ENCODE results near the gene IMMP2L. TPM values are rescaled to one million over a fixed set of nuclear protein-coding genes. Genes with fewer than 3 reads are reported as not detected.

The IMMP2L gene
- total and polyA plus RNA-seq, 2 of the 8 experiments (the other 6 are each of a cell fraction or from before 2014, with no cell fraction given) = 2.3 to 10.1 TPM

- Histone ChIP-seq H4K20me1 (replicated peaks in 1 of 2; ENCODE audit: control insufficient read depth in 1 of 2, insufficient read depth in 2 of 2, low read length in 2 of 2) (no peaks in the 10 kb centered on the region), H2AK5ac (ENCODE audit: low read depth, low read length) (no peak overlapping the region), H3K23me2 (ENCODE audit: low read depth, low read length) (no peaks in the 10 kb centered on the region; the same call in 1 of the 2 replicates), H2AFZ (ENCODE audit: low read length) (no peak overlapping the region), H2BK20ac (ENCODE audit: low read length) (no peak overlapping the region), H3K56ac (replicated peaks; ENCODE audit: insufficient read length, low read depth, low read length) (no peak overlapping the region), H3K23ac (ENCODE audit: insufficient read length) (no peak overlapping the region), H3K4ac (replicated peaks; ENCODE audit: insufficient read length, low read depth, low read length) (no peak overlapping the region), H3K14ac (ENCODE audit: insufficient read length) (no peak overlapping the region), H4K5ac (ENCODE audit: insufficient read length, low read depth, low read length) (no peak overlapping the region), H3K27me3 (replicated peaks in 1 of 4; ENCODE audit: control insufficient read depth in 3 of 4, extremely low read depth in 1 of 4, insufficient read depth in 3 of 4, low read length in 3 of 4) (no peaks in the 10 kb centered on the region), H3K79me2 (ENCODE audit: control insufficient read depth in 1 of 2, insufficient read depth in 2 of 2, low read length in 2 of 2) (no peaks in the 10 kb centered on the region), H3K9me3 (ENCODE audit: insufficient read depth in 2 of 2, low read depth in 1 of 2, low read length in 1 of 2) (no peaks in the 10 kb centered on the region), H4K91ac (replicated peaks; ENCODE audit: insufficient read length, low read length) (no peak overlapping the region), H3K79me1 (ENCODE audit: low read depth, low read length) (no peaks in the 10 kb centered on the region), H3K4me2 (ENCODE audit: insufficient read depth in 1 of 2, low read depth in 2 of 2, low read length in 2 of 2) (no peak overlapping the region), H2BK15ac (ENCODE audit: low read length) (no peak overlapping the region), H2BK5ac (ENCODE audit: low read depth, low read length) (no peak overlapping the region), H2BK12ac (ENCODE audit: low read depth, low read length) (no peak overlapping the region), H3K36me3 (ENCODE audit: control insufficient read depth in 2 of 4, insufficient read depth in 4 of 4, low read length in 3 of 4) (peaks cover 0 to 33% (median 2%) of the 10 kb centered on the region in 4 experiments; a peak in 4 of 8 replicates), H3K18ac (ENCODE audit: extremely low read depth, low read length) (no peak overlapping the region), H2BK120ac (replicated peaks; ENCODE audit: low read depth, low read length) (no peak overlapping the region), H3K4me3 (ENCODE audit: extremely low read depth in 1 of 4, insufficient read depth in 2 of 4, low read depth in 3 of 4, low read length in 4 of 4) (no peak overlapping the region), H3K9ac (replicated peaks in 1 of 4; ENCODE audit: extremely low read depth in 1 of 4, low read depth in 3 of 4, low read length in 3 of 4) (no peak overlapping the region), H3K27ac (ENCODE audit: low read depth, low read length) (no peak overlapping the region), H3K4me1 (replicated peaks in 1 of 4; ENCODE audit: control insufficient read depth in 3 of 4, insufficient read depth in 4 of 4, low read length in 3 of 4) (no peaks in the 10 kb centered on the region), H4K8ac (ENCODE audit: extremely low read depth, insufficient read depth, low read length) (no peak overlapping the region)
- FAIRE-seq = no peak
- WGBS, 2 experiments (ENCODE audit: extremely low coverage in 1 of 2, insufficient coverage in 1 of 2, insufficient read length in 1 of 2, insufficient replicate concordance in 2 of 2, low coverage in 1 of 2, low lambda C conversion rate in 2 of 2, missing lambda C conversion rate in 1 of 2) = 48% methylated on average over 4 of the region's 4 CpGs; no CpG with 5 or more reads in 1 of the 2 experiments
- ChIA-PET CTCF (ENCODE audit: partially characterized antibody) (no interaction called here), POLR2A (ENCODE audit: partially characterized antibody) (interaction anchor here (0.9 kb wide), 1 partner anchor 17 kb away, joined by 3 read pairs; no protein-coding TSS in a partner anchor)
- no peak for DNase-seq (ENCODE audit: low read depth in 1 of 2, low spot score in 2 of 2)
- TF ChIP-seq ASH2L (IDR thresholded peaks at IDR 0.05; ENCODE audit: low read length) (no peak), SIX5 (IDR thresholded peaks at IDR 0.05; ENCODE audit: low read depth, low read length) (no peak), BCL11A (IDR thresholded peaks at IDR 0.05; ENCODE audit: low read depth in 2 of 2, low read length in 2 of 2) (no peak), CTCF (IDR thresholded peaks at IDR 0.05; ENCODE audit: control extremely low read depth in 1 of 3, insufficient read depth in 1 of 3, low read depth in 1 of 3, low read length in 3 of 3) (no peak), SP2 (IDR thresholded peaks at IDR 0.05; ENCODE audit: low read length) (no peak), TAF1 (IDR thresholded peaks at IDR 0.05; ENCODE audit: low read depth, low read length) (no peak), EGR1 (IDR thresholded peaks at IDR 0.05; ENCODE audit: borderline replicate concordance, low read depth, low read length) (no peak), NRF1 (IDR thresholded peaks at IDR 0.05; ENCODE audit: low read depth, low read length) (no peak), POLR2A (IDR thresholded peaks at IDR 0.05; ENCODE audit: control extremely low read depth in 1 of 2, low read depth in 2 of 2, low read length in 2 of 2) (no peak), POLR2AphosphoS5 (IDR thresholded peaks at IDR 0.05; ENCODE audit: low read depth, low read length) (no peak), SIRT6 (IDR thresholded peaks at IDR 0.05; ENCODE audit: low read length) (no peak), JUND (IDR thresholded peaks at IDR 0.05; ENCODE audit: low read length) (no peak)
Observed at GRCh38 chr7:111554086-111554485, 8.2 kb downstream of the IMMP2L start.

Measured in H1 (cell line).